Kidney (tissue), 14 donors: ENCODE results near the gene HTR3E. TPM values are rescaled to one million over a fixed set of nuclear protein-coding genes. Genes with fewer than 3 reads are reported as not detected.

Source experiments
- DNase-seq, 5 donors: peaks; one replicate each; pipeline ENCODE4 v3.0.0-alpha.2; 2013 to 2020
- FAIRE-seq: peaks from 2 replicates; lab custom pipeline; 2012; peaks lifted over from hg19 to GRCh38; lab: Jason Lieb, UNC
- H3K27ac ChIP-seq, 2 donors: one replicate each; pipeline ENCODE4 v1.7.0; 2013; ENCODE audit warnings: low read depth in 2 of 2, low read length in 2 of 2, inconsistent platforms in 1 of 2
- H3K27me3 ChIP-seq: one replicate; pipeline ENCODE4 v1.7.1; 2013; ENCODE audit warnings: low read length, inconsistent platforms; ENCODE audit not compliant: control insufficient read depth, insufficient read depth
- H3K36me3 ChIP-seq, 3 donors: one replicate each; pipeline versions ENCODE4 v1.7.0 to v1.7.1; 2013; ENCODE audit warnings: low read length in 3 of 3, control low read depth in 1 of 3, inconsistent platforms in 1 of 3; ENCODE audit not compliant: insufficient read depth in 3 of 3, control insufficient read depth in 2 of 3
- H3K4me1 ChIP-seq, 3 donors: one replicate each; pipeline versions ENCODE4 v1.7.0 to v1.7.1; 2013; ENCODE audit warnings: low read length in 3 of 3, inconsistent platforms in 1 of 3, low read depth in 1 of 3; ENCODE audit not compliant: control insufficient read depth in 2 of 3, insufficient read depth in 2 of 3
- H3K4me3 ChIP-seq, 3 donors: one replicate each; pipeline versions ENCODE4 v1.7.0 to v1.8.1; 2013; ENCODE audit warnings: low read length in 3 of 3, control low read depth in 1 of 3, inconsistent platforms in 1 of 3
- H3K9ac ChIP-seq, 3 donors: one replicate each; pipeline versions ENCODE4 v1.7.0 to v1.7.1; 2013; ENCODE audit warnings: low read length in 3 of 3, control low read depth in 1 of 3, inconsistent platforms in 1 of 3
- H3K9me3 ChIP-seq, 3 donors: one replicate each; pipeline versions ENCODE4 v1.7.0 to v1.7.1; 2013; ENCODE audit warnings: low read length in 3 of 3, control low read depth in 1 of 3, inconsistent platforms in 1 of 3; ENCODE audit not compliant: control insufficient read depth in 2 of 3, insufficient read depth in 1 of 3
- intact Hi-C: fragments of 100-400 bp; cut with DNase I; formaldehyde crosslinking; loops from one replicate; pipeline ENCODE4 v1.11.1; 2022
- polyA plus RNA-seq: library from polyadenylated mRNA; stranded (reverse); fragments of 350-450 nt; fragmentation: Illumina TruSeq; extraction: RNeasy Lipid Tissue Mini Kit (QIAGEN cat#74804); gene quantifications from one replicate; pipeline ENCODE4 v1.2.3, GENCODE V29; 2014; ENCODE audit warnings: low read depth, low replicate concordance; ENCODE audit not compliant: insufficient read depth
- total RNA-seq: library from RNA; stranded (reverse); fragmentation: NEBNext Ultra II Directional; extraction: Animal tissue kit (Norgen Biotek cat#: 25700); gene quantifications from one replicate; pipeline ENCODE4 v1.2.1, GENCODE V29; 2021
- TF ChIP-seq, protein P1 (sequence below): IDR thresholded peaks from 3 replicates; pipeline ENCODE4 v1.5.1; 2012; ENCODE audit warnings: mild to moderate bottlenecking, moderate library complexity, borderline replicate concordance; ENCODE audit not compliant: insufficient read depth; ENCODE audit errors: extremely low read depth
- donor health status: control.
- donor health status: control.
- donor health status: control.
- donor health status: control.
- donor health status: control.
- donor health status: DM: yes; HTN: yes; CAD: no.
- donor health status: Normal renal cell carcinoma (clear cell type).

The HTR3E gene
- total and polyA plus RNA-seq, 2 donors from 2014 or later: not detected

DNA sequence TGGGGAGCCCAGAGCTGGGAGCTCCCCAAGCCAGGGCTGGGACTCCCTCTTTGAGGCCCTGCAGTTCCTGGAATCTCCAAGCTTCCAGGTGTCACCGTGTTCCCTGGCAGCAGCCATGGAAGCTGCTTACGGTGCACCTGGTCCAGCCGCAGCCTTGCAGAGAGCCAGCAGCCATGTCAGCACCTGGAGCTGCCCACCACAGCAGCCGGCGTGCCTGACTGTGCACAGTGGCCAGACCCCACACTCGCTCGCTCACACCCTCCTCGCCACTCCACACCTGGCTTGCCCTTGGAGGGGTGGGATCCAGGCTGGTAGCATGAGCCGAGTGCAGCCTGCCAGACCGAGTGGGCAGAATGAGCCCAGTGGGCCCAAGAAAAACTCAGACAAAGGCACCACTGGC is 14.8 kb upstream of the HTR3E start:
- Histone ChIP-seq H3K27me3 (no peaks in the 10 kb centered on the region), H3K27ac (no peak overlapping the region), H3K9me3 (no peaks in the 10 kb centered on the region), H3K4me1 (no peaks in the 10 kb centered on the region), H3K4me3 (no peak overlapping the region), H3K9ac (no peak overlapping the region), H3K36me3 (no peaks in the 10 kb centered on the region)
- TF ChIP-seq, protein P1, sequence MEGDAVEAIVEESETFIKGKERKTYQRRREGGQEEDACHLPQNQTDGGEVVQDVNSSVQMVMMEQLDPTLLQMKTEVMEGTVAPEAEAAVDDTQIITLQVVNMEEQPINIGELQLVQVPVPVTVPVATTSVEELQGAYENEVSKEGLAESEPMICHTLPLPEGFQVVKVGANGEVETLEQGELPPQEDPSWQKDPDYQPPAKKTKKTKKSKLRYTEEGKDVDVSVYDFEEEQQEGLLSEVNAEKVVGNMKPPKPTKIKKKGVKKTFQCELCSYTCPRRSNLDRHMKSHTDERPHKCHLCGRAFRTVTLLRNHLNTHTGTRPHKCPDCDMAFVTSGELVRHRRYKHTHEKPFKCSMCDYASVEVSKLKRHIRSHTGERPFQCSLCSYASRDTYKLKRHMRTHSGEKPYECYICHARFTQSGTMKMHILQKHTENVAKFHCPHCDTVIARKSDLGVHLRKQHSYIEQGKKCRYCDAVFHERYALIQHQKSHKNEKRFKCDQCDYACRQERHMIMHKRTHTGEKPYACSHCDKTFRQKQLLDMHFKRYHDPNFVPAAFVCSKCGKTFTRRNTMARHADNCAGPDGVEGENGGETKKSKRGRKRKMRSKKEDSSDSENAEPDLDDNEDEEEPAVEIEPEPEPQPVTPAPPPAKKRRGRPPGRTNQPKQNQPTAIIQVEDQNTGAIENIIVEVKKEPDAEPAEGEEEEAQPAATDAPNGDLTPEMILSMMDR: no peak
- FAIRE-seq (no peak), DNase-seq (no peak)
- intact Hi-C loops: no loop called here

DNA sequence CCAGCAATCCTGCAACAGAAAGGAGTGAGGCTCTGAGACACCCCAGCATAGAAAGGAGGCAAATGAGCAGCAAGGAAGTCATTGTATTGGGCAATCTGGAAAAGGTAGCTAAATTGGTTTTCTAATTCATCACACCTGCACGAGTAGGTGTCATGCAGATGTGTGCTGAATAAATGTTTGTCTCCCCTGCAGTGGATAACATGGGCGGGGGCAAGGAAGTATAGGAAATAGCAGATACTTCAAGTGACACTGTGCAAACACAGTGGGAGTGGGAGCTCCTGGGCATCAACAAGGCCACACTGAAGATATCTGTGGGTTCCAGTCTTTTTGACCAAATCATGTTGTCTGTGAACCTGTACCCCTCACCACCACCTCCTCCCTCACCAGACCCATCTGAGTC is 14.4 kb upstream of the HTR3E start:
- Histone ChIP-seq H3K4me1 (no peaks in the 10 kb centered on the region), H3K27ac (no peak overlapping the region), H3K27me3 (no peaks in the 10 kb centered on the region), H3K36me3 (no peaks in the 10 kb centered on the region), H3K9me3 (no peaks in the 10 kb centered on the region), H3K4me3 (no peak overlapping the region), H3K9ac (no peak overlapping the region)
- no peak for FAIRE-seq
- TF ChIP-seq, protein P1: no peak
- intact Hi-C loops: no loop called here
- DNase-seq: no peak

DNA sequence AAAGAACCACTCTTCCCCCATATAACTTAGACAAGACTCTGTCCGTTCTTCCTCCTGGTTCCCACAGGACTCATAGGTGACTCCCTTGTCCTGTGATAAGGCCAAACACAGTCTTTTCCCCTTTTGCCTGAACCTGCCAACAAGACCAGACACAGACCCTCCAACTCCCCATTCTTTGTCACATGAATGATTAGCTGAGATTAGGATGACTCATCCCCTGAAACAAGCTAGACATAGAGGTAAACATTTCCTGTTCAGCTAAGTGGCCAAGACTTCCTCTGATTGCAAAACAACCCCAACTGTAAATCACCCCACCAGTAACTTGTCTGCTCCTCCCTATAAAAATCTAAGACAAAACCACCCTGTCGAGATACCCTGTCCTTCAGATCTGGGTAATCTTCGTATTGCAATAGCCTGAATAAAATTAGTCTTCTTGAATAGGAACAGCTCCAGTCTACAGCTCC is 11.4 kb upstream of the HTR3E start:
- TF ChIP-seq, protein P1: no peak
- H3K4me3 ChIP-seq: no peak overlapping the region
- H3K27me3 ChIP-seq: no peaks in the 10 kb centered on the region
- no peak for FAIRE-seq
- no peaks in the 10 kb centered on the region for H3K36me3 ChIP-seq
- no peak overlapping the region for H3K9ac ChIP-seq
- no peak overlapping the region for H3K27ac ChIP-seq
- intact Hi-C loops: no loop called here
- DNase-seq: no peak
- H3K4me1 ChIP-seq: no peaks in the 10 kb centered on the region
- no peaks in the 10 kb centered on the region for H3K9me3 ChIP-seq

DNA sequence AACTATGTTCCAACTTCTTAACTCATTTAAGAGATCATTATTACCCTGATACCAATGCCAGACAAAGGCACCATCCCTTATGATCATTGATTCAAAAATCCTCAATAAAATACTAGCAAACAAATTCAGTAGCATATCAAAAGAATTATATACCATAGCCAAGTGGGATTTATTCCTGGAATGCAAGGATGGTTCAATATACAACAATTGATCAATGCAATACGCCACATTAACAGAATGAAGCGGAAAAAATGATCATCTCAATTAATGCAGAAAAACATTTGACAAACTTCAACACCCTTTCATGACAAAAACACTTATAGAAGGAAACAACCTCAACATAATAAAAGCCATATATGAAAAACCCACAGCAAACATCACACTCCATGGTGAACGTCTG is 4.7 kb upstream of the HTR3E start:
- Histone ChIP-seq H3K9me3 (peaks cover 0 to 3% (median 2%) of the 10 kb centered on the region in 3 donors), H3K27ac (no peak overlapping the region), H3K4me3 (no peak overlapping the region), H3K9ac (no peak overlapping the region), H3K27me3 (no peaks in the 10 kb centered on the region), H3K36me3 (no peaks in the 10 kb centered on the region), H3K4me1 (no peaks in the 10 kb centered on the region)
- FAIRE-seq (no peak), DNase-seq (no peak)
- TF ChIP-seq, protein P1: no peak
- intact Hi-C loops: no loop called here
